GM12874 (cell line): Measurements from ENCODE around the gene GALNS.

ENCODE experiments used
- TF ChIP-seq, protein P1 (sequence below): IDR thresholded peaks from 2 replicates; pipeline ENCODE4 v1.5.1; 2011; ENCODE audit warnings: low read depth, mild to moderate bottlenecking, control low read depth, low read length, moderate library complexity; ENCODE audit not compliant: insufficient read depth

The GALNS gene

GRCh38 chr16:88807142-88807625 is 49.6 kb downstream of the GALNS start:
- TF ChIP-seq, protein P1, sequence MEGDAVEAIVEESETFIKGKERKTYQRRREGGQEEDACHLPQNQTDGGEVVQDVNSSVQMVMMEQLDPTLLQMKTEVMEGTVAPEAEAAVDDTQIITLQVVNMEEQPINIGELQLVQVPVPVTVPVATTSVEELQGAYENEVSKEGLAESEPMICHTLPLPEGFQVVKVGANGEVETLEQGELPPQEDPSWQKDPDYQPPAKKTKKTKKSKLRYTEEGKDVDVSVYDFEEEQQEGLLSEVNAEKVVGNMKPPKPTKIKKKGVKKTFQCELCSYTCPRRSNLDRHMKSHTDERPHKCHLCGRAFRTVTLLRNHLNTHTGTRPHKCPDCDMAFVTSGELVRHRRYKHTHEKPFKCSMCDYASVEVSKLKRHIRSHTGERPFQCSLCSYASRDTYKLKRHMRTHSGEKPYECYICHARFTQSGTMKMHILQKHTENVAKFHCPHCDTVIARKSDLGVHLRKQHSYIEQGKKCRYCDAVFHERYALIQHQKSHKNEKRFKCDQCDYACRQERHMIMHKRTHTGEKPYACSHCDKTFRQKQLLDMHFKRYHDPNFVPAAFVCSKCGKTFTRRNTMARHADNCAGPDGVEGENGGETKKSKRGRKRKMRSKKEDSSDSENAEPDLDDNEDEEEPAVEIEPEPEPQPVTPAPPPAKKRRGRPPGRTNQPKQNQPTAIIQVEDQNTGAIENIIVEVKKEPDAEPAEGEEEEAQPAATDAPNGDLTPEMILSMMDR, result no peak

GRCh38 chr16:88806491-88807111 is 50.1 kb downstream of the GALNS start:
- TF ChIP-seq, protein P1, result no peak

- TF ChIP-seq, protein P1, result no peak
Measured at GRCh38 chr16:88805887-88806393, 50.8 kb downstream of the GALNS start.

DNA sequence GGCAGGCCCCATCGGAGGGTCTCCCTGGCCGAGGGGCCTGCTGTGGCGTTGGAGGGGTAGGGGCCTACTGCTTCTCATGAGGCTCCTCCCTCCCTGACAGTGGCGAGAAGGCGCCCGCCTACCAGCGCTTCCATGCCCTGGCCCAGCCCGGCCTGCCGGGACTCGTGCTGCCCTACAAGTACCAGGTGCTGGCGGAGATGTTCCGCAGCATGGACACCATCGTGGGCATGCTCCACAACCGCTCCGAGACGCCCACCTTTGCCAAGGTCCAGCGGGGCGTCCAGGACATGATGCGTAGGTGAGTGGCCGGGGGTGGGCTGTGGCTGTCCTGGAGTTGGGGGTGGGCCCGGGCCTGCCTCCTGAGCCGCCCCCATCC is 51.4 kb downstream of the GALNS start:
- TF ChIP-seq, protein P1, result no peak

DNA sequence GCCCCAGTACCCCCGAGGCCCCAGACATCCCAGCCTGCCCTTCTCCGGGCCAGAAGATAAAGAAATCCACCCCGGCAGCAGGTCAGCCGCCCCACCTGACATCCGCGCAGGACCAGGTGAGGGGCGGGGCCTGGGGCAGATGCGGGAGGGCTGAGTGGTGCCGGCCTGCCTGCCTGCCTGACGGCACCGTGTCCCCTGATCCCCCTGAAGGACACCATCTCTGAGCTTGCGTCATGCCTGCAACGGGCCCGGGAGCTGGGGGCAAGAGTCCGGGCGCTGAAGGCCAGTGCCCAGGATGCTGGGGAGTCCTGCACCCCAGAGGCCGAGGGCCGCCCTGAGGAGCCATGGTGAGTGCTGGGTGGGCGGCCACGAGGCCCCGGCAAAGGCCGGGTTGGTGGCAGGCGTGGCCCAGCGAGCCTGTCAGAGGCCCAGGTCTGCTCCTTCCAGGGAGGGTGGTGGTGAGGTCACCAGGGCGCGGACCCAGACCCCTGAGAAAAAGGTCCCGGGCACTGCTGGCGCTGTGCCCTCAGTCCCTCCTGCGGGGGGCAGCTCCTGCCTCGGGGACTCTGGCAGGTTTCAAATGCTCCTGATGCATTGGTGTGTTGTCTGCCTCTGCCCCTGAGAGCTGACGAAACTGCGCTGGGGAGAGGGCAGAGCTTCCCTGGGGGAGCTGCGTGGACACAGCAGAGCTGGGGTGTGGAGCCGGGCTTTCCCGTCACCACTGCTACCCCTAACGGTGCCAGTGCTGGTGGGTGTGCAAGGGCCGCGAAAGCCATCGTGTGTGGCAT is 52.0 kb downstream of the GALNS start:
- TF ChIP-seq, protein P1, result no peak

DNA sequence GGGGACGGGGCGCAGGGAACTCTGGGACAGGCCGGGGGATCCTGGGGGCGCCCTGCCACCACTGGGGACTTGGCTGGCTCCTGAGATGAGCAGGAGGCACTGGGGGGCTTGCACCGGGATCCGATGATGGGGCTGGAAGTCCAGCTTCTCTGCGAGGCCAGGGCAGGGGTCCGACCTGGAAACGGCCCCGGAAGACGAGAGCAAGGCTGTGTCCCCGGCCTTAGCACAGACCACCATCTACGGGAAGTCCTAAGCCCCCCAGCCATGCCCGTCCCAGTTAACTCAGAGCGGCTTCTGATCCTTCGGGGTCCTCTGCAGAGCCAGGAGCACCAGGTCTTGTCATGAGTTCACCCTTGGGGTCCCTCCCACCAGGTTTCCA is 52.6 kb downstream of the GALNS start:
- TF ChIP-seq, protein P1, result no peak

- TF ChIP-seq, protein P1, result no peak
Measured at GRCh38 chr16:88803264-88803987, 53.3 kb downstream of the GALNS start, which contains the start of gene CDT1. CDT1 (plus strand) TSS chr16:88803789; CDS start chr16:88803832, 43 bp downstream.
